Activated CD4-positive, alpha-beta T cell treated with anti-CD3 and anti-CD28 coated beads, Interleukin-2, Interleukin-4, amounts not matched to agents 100 ng/mL and 50 ng/mL, durations not matched to agents 16 hours and 8 hours (primary cell): ENCODE results near the gene TATDN2.
"Not testable (repeated sequence)": the region's sequence is repeated elsewhere in the genome, so short reads cannot be mapped to it uniquely, and the experiment has no call there.

Experiments used
- DNase-seq: peaks from one replicate; pipeline ENCODE4 v3.0.0-alpha.2; 2020; ENCODE audit warnings: low spot score

Gene TATDN2

GRCh38 chr3:10292505-10293419 lies 44.5 kb downstream of the TATDN2 start, which contains the start of gene GHRL:
Gene GHRL, minus strand, starts transcription at chr3:10292947. Its CDS starts 2,767 bp downstream, at chr3:10290180.
- DNase-seq, result no peak

GRCh38 chr3:10294030-10294586 lies 45.8 kb downstream of the TATDN2 start:
- no peak for DNase-seq

GRCh38 chr3:10298064-10298463 lies 49.8 kb downstream of the TATDN2 start:
- not testable (repeated sequence) for DNase-seq

DNA sequence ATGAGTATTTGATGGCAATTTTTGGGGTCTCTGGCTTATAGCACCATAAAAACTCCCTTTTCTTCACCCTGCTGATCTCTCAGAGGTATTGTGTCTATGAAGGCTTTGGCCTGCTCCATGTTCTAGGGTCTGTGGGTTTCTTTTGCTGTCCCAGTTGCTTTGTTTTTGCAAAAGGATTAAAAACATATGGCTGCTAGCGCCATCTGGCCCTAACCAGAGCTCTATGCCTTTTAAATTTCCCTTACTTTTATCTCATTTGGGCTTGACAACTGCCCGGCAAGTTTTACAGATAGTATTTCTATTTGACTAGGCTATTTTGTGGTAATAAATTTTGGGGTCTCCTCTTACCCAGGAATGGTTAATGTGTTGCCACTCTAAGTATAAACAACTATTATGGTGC lies 50.9 kb downstream of the TATDN2 start:
- no peak for DNase-seq

DNA sequence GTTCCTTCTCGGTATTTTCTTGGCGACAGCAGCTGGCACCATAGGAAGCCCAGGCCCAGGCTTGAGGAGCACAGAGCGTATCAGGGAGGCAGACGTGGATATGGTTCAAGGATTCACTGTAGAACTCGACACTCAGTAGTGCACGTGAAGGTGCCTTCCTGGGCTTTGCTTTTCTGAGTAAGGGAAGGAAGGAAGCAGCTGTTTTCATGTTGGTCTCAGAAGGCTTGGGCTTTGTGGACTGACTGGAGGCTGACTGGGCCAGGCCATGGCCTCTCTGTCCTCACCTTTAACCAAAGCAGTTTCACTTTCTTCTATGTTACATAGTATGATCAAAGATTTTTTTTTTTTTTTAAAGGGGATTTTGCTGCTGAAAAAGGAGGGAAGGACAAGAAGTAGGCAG lies 51.4 kb downstream of the TATDN2 start:
- no peak for DNase-seq

DNA sequence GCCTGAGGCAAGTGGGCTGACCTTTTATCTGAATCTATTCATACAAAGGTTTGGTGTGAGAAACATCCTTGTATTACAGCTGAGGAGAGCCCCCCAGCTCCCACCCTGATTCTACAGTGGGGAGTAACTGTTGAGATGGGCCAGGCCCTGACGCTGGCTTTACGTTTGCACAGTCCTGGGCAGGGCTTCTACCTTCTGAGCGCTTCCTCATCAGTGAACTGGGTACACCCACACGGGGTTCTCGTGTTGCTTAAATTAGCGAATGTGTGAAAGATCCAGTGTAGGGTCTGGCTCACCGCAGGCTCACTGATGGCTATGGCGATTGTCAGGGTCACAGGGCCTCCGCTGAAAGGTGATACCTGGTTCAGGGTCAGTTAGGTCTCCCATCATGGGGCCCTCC lies 51.8 kb downstream of the TATDN2 start:
- DNase-seq, result no peak

- no peak for DNase-seq
Observed at GRCh38 chr3:10303105-10303504, 54.8 kb downstream of the TATDN2 start.

- no peak for DNase-seq
Observed at GRCh38 chr3:10303785-10304184, 55.5 kb downstream of the TATDN2 start.

GRCh38 chr3:10304905-10305304 lies 56.6 kb downstream of the TATDN2 start:
- DNase-seq, result no peak

DNA sequence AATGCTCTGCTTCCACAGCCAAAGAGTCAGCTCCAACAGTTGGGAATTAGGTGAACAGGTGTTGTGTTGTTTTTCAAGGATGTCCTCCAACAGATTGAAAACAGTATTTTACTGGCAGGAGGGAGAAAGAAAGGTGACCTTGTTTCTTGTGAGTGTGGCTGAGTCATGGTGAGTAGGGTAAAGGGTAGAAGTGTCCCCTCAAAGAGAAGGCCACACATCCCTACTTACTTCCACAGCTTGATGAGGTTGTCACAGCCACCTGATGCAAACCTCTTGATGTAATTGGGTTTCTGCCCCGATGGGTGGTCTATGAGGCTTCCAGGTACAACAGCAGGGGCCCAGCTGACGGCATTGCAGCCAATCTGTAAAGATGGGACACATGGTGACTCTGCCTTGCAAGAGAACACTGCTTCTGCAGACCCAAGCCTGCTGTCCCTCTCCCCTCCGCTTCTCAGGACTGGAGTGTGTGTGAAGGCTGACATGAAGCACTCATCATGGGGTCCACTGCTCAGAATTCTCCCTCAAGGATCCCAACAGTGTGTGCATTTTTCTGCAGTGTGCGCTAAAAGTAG lies 57.2 kb downstream of the TATDN2 start:
- DNase-seq, result no peak

DNA sequence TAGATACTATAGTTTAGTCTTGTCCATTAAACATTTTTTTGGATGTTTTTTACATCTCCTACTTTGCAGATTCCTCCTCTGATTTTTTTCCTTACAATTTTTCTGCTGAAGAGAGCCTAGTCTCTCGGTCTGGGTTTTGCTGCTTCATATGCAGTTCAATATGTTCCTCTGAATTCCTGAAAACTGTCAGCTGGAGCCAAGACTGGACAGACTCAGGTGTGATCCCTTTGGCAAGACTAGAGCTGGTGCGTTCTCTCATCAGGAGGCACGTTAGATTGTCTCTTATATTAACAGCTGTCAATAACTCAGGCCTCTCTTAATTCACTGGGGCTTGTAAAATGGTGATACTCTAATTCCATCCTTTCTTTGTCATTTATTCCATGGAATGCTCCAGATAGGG lies 57.9 kb downstream of the TATDN2 start:
- no peak for DNase-seq

DNA sequence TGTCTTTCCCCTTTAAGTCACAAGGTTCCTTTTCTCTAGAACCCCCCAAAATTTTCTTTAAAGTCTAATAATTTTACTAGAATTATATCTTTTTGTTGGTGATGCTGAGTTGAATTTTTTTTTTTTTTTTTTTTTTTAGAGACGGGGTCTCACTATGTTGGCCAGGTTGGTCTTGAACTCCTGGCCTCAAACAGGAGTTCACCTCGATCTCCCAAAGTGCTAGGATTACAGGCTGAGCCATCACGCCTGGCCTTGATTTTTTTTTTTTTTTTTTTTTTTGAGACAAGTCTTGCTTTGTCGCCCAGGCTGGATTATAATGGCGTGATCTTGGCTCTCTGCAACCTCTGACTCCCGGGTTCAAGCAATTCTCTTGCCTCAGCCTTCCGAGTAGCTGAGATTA lies 60.4 kb downstream of the TATDN2 start:
- DNase-seq, result no peak

DNA sequence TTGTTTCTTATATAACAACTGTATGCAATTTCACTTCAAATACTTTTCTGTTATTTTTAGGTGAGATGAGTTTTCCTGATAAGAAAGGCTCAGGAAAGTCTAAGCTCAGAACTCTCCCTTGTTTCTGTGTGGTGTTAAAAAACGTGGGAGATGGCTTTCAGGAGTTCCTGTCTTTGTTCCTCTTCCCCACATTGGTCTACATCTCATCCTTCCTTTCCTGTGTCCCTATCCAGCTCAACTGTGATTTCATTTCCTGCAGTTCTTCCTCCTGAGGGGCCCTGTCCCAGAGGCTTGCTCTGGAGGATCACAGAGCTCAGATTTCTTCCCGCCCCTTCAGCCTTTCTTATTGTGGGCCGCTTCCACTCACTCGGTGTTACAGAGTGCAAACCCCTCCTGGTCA lies 61.5 kb downstream of the TATDN2 start:
- no peak for DNase-seq

- DNase-seq, result no peak
Observed at GRCh38 chr3:10310578-10310977, 62.3 kb downstream of the TATDN2 start.

GRCh38 chr3:10311710-10312109 lies 63.5 kb downstream of the TATDN2 start:
- DNase-seq, result no peak

DNA sequence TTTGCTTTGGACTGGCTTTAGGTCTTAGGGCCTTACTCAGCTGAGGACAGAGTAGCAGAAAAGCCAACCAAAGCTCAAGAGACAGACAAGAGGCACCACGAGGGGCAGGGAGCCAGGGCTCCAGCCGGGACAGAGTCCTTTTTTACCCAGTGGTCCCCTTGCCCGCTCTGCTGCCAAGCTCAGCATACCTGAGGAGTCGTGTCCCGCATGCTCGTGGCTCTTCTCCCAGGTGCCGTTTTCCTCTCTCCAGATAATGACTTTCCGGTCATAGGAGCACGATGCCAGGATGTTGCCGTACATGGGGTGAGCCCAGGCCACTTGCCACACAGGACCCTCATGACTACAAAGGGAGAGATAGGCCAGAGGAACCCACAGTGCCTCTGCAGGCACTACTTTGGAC lies 64.1 kb downstream of the TATDN2 start:
- DNase-seq, result no peak

DNA sequence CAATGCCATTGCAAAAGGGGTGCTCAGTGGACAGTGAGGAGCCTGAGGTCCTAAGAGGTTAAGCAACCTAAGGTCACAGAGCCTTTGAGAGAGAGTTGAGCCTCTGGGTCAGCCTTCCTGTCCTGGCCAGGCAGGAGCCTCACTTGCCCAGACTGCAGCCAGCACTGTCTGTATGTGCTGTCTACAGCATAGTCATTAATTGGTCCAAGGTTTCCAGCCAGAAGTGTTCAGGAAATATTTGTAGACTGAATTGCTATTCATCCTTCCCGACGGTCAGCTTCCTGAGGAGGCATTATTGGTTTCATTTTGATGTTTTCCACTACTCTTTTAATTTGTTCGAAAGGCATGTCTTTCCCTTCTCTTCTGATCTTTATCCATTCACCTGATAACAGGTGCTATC lies 64.6 kb downstream of the TATDN2 start:
- DNase-seq, result no peak

DNA sequence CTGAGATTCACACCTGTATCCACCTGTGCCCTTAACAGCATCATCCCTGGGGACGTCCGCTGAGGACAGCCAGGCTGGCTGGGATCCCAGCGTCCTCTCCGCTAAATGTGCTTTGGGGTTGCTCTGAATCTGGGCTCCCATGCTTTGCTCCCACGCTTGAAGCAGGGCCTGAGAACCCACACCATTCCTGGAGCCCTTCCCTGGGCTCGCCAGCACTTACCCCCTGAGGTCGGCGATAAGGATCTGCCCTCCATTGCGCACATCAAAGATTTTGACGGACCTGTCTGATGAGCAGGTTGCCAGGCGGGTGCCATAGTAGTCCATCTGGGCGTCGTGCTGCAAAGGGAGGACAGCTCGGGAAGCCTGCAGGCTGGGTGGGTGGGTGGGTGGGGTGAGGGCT lies 66.8 kb downstream of the TATDN2 start:
- no peak for DNase-seq

DNA sequence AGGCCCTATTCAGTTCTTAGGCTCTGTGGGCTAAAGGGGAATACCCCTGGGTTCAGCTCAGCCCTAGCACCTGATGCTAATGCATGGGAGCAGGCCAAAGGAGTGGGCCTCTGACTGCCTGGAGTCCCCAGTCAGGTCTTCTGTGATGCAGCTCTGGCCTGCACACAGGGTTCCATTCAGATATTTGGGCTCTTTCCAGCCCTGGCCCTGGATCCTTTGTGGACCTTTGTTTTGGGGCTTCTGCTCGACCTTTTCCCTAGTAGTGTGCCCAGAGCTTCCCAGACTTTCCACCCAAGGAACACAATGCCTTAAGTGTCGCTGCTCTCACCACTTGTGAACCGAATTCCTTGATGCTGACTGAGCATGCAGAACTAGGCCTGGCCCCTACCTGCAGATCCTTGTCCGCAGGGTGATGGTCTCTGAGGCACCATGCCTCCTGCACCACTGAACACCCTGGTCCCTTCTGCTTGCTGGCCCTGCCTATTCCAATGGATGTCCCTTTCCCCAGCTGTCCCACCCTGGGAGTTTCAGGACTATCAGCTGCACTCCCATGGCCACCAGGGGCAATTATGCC lies 67.6 kb downstream of the TATDN2 start:
- DNase-seq, result no peak

DNA sequence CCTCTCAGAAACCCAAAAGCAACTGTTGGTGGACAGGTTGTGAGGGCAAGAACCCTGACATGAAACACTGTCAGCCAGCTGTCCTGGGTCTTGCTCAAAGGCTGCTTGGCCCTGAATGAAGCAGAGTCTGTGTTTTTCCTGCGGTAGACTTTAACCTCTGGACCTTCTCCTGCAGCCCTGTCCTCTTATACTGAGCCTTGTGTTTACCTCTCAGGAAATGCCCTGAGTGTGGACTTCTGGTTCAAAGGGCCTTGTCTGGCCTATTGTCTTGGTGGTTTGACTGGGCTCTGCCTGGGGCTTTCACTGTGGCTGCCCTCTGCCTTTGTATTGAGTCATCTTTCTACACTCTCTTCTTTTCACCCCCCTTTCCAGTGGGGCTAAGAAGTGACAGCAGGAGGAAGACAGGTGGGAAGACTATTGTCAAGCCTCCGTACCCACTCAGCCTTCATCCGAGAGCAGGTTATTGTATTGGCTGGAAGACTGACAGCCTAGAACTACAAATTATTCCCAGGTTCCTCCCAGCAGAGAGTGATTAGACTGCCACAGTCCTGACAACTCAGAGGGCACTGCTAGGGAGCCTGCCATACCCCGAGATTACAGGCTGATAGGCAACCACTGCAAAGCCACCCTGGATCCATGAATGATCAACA lies 69.2 kb downstream of the TATDN2 start:
- no peak for DNase-seq

DNA sequence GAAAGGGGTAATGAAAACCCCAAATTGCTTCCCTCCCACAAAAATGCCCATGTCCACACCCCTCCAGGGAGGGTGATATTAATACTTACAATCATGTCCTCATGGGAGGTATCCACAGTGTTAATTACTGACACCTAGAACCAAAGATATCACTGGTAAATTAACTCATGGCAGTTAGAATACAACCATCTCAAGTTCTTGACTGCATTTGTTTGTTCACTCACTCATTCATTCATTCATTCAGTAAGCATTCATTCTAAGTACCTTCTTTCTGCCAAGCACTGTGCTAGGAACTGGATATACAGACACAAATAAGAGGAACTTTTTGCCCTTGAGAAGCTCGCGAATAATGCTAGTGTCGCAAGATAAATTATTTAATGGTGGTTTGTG lies 69.7 kb downstream of the TATDN2 start:
- no peak for DNase-seq

- DNase-seq, result peak; percentile 17
Observed at GRCh38 chr3:10319251-10319650, 71.0 kb downstream of the TATDN2 start.
